Daoy (cell line): ENCODE results near the gene ADRA2A. TPM values are rescaled to one million over a fixed set of nuclear protein-coding genes. Genes with fewer than 3 reads are reported as not detected.
A peak's percentile ranks its signal among the peaks of the same experiment; 100 is the strongest.

ENCODE experiments used
- DNase-seq: peaks from one replicate; pipeline ENCODE4 v3.0.0-alpha.2; 2015; ENCODE audit warnings: low read depth
- total RNA-seq: library from RNA; depleted of rRNA; stranded (reverse); fragments of >200 nt; shearing (Covaris generic); gene quantifications from 2 replicates; pipeline ENCODE4 v1.2.3, GENCODE V29; 2014

ADRA2A gene
- total RNA-seq, 1 experiment from 2014 or later, result not detected

DNA sequence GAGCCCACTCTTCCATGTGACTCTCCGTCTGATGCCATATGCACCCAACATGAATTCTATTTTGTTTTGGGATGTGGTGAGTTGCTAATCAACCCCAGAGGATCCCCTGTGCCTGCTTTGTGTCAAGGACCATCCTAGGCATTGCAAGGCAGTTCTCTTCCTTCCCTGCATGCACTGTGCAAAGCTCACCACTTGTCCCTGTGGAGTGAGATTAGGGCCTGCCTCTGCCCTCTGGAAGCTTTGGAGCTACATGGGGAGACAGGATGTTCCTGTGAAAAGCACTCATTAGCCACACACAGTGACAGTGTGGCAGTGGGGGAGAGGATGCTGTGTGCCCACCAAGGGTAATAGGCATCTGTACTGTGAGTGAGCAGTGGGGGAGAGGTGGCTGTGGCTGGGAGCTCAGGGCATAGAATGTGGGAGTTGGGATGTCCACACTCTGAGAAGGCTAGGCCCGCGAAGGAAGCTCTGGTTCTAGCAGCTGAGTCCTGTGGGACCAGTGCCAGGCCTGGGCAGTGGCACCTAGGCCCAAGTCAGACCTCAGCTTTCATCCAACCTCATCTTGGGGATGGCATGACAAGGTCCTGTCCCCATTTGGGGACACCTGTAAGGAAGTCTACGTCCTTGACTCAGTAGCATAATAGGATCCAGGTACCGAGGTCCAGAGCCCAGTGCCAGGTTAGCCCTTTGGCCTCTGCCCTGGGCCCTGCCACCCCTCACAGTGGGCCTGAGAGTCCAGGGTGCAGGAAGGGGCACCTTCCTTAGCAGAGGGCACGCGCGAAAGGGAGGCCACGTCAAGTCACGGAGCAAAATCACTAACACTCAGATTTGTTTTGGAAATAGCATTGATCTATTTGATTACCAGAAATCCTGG is 6.6 kb downstream of the ADRA2A start:
- DNase-seq, result no peak

DNA sequence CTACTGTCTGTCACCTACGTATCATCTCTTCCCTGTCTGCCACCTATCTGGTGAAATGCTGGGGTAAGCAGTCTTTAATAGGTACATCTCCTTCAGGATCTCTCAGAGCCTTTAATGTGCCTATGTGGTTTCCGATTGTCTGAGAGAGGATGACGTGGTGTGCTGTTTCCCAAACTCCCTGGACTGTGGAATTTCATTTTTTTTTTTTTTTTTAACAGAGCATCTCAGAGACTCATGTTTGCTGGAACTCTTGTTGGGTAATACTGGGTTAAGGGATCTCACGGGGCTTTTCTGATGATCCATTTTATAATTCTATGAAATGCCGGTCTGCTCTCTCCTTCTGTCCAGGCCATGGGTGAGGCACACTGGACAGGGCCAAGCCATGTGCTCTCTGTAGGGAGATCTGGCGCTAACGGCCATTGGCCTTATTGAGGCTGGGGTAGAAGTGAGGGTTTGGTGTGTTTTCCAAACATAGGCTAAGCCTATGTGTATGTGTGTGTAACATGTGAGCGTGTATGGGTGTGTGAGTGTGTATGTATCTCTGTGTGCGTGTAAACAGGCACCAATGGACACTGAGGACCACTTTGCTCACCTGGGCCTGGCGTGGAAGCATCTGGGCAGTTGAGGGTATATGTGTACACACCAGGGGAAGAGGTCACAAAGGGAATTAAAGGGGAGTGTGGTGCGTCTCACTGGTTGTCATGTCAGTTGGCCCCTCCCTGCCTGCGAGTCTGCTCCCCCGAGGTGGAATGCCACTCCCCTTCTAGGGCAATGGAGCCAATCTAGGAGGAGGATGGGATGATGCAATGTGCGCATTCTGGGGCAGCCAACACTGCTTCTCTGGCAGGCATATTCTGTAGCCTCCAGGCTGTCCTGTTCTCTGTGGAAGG is 7.8 kb downstream of the ADRA2A start:
- DNase-seq, result no peak

DNA sequence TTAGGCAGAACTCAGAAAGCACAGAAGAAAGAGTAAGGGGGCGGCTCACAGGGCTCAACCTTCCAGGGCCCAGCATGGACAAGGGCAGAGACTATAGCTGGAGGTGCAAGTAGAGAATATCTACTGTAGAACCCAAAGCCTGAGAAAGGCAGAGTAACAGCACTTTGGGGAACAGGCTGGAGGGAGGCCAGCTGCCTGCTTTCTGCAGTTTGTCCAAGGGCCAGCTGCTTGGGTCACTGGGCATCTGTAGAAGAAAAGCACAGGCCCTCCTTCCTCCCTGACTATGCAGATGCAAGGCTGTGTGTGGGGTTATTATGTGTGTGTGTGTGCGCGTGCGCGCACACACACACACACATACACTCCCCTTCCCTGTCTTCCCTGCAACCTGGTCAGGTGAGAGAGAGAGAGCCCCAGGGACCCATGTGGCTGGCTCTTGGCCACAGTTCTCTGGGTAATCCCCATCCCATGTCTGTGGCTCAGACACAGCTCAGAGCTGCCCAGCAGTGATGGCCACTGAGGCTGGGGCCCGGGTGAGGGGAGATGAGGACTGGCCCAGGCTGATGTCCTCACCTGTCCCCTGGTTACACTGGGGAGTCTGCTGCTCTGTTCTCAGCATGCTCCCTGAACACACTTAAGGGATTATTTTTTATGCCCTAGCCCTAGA is 9.0 kb downstream of the ADRA2A start:
- DNase-seq, result no peak

DNA sequence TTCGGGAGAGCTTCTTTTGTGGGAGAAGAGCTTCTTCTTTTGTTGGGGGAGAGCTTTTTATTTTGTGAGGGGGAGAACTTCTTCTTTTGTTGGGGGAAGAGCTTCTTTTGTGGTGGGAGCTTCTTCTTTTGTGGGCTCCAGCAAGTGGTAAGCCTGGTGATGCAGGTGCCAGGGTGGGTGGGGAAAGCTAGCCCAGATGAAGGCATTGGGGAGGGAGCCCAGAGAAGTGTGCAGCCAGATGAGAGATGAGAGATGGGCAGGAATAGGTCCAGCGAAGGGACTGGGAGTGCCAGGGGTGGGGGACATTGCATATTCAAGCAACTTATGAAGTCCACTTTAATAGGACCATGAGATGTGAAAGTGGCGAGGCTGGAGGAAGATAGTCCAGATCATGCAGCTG is 9.7 kb downstream of the ADRA2A start:
- DNase-seq, result no peak

DNA sequence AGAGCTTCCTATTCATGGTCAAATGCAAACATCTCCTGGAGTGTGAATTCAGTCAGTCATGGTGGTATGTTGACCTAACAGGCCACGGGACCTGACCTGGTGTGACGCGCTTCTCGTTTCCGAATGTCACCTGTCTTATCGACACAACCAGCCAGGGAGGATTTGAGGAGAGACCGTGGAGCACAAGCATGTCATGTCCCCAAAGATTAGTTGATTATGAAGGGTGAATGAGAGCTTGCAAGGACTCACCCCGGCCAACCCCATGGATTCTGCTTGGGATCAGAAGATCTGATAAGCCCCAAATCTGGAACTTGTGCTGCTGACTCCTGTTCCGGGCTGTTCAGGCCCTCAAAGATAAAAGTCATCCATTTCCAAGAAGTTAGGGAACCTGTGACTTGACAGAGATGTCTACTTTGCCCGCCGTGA is 10.5 kb downstream of the ADRA2A start:
- DNase-seq, result no peak

DNA sequence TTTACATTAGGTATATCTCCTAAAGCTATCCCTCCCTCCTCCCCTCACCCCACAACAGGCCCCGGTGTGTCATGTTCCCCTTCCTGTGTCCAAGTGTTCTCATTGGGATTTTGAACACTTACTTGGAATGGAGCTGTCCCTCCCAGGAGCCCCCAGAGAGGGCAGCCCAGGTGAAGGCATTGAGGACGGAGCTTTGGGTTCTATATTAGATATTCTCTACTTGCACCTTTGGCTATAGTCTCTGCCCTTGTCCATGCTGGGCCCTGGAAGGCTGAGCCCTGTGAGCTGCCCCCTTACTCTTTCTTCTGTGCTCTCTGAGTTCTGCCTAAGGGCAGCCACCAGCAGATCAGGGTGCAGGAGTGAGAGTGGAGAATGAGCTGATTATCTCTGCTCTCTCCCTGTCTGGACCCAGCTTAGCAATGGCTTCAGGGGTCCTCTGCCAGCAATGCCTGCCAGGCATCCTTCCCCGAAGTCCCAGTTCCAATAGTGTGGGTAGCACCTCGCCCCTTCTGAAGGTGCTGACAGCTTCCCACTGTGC is 11.2 kb downstream of the ADRA2A start:
- no peak for DNase-seq

DNA sequence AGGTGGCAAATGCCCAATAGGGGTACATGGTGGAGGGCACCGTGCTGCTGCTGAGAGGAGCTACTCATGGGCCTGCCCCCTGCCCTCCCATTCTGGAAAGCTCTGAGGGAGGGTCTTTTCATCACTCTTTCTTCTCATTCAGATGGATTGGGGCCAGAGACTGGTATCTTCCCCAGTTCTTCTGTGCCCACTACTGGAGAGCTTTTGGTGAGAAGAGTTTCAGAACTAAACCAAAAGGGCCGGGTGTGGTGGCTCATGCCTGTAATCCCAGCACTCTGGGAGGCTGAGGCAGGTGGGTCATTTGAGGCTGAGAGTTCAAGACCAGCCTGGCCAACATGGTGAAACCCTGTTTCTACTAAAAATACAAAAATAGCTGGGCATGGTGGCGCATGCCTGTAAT is 12.5 kb downstream of the ADRA2A start:
- no peak for DNase-seq

DNA sequence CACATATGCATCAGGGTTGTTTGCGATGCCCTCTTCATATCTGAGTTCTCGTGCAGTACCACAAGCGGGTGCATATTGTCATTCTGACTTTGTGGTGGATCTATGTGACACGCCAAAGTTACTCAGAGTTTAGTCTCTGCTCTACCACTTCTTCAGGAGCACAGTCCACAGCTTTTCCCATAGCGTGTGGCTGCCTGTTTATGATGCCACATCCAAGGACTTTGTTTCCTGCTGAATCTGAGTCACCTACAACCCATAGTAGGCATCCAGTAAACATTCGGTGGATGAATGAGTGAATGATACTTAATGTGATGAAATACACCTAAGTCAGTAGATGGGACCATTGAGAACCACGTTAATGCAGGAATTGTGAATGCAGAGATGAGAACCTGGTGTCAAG is 15.0 kb downstream of the ADRA2A start:
- DNase-seq, result no peak

DNA sequence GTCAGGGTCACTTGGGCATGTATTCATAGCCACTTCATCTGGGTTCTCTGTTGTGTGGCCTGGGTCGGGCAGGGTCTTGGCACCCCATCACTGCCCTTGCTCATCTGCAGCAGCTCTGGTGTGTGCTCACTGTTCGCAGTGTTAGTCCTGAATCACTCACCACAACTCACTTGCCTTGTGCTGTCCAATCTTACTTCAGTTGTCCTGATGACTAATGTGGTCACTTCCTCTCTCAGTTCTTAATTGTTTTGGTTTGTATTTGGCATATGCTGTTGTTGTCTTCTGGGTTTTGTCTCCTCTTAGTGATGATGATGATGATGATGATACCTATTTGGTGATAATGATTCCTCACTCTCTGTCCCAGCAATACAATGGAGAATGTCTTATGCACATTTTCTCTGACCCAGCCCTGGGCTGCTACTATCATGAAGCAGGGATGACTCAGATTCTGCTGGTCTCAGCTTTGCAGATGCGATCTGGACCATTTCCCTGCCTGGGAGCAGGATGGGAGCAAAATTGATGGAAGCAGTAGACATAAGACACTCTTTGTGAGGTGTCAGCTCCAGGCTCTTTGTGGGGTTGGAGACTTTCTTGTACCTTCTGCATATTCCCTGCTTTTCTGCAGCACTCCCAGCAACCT is 17.0 kb downstream of the ADRA2A start:
- DNase-seq, result peak; percentile 11

DNA sequence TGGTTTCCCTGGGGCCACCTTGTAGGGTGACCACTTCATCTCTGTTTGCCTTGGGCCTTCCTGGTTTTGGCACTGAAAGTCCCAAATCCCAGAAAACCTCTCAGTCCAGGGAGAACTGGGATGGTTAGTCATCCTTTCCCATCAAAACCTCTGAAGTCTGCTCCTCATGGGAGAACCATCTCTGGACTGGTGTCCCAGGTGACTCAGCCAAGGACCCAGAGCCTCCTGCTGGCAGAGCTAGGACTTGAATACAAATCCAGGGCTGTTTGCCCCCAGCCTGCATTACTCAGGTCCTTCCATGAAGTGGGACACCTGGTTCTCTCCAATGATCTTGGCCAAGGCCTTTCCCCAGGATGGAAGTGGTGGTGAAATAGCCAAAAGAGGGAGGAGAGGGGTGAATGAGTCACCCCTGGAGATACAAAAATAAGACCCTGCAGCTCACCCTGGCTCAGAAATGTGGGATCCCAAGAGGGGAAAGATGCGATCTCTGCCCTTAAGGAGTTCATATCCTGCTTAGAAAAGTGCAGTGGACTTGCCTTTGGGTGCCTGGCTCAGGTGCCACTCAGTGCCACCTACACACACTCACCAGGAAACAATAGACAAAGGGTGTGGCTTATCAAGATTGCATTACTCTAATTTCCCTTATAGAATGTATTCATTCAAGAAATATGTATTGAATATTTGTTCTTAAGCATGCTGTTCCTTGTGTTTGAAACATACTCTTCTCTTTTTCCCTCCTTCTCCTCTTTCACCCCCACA is 22.0 kb downstream of the ADRA2A start:
- DNase-seq, result no peak

DNA sequence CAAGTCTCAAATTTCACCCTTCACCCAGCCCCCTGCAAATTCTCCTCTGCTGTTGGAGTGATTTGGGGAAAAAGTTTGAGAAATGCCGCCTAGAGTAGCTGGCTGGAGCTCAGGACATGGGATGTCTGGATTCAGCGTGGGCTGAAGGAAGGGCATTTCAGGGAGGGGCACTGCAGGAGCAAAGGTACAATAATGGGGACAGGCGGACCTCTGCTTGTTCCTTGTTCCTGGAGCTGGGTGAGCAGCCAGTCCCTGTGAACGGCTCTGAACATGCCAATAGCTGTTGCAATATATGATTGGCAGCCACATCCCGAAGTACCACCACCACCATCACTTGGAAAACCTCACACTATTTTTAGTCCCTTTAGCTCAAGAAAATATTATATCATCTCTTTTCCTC is 23.4 kb downstream of the ADRA2A start:
- DNase-seq, result no peak

DNA sequence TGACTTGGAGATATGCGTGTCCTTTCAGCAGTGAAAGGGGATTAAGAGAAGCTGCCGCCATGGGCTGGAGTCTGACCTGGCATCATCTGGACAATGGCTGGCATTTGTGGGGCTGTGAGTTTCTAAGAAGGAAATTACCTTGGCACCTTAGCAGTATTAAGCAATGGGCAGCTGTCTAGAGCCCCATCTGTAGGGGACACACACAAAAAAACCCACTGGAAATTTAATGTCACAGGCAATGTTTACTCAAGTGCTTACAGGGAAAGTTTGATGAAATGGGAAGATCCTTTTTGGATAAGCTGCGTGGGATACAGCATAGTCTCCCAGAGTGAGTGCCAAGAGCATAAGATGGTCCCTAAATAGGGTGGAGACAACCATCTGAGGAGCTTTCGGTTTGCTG is 25.0 kb downstream of the ADRA2A start:
- DNase-seq, result no peak

DNA sequence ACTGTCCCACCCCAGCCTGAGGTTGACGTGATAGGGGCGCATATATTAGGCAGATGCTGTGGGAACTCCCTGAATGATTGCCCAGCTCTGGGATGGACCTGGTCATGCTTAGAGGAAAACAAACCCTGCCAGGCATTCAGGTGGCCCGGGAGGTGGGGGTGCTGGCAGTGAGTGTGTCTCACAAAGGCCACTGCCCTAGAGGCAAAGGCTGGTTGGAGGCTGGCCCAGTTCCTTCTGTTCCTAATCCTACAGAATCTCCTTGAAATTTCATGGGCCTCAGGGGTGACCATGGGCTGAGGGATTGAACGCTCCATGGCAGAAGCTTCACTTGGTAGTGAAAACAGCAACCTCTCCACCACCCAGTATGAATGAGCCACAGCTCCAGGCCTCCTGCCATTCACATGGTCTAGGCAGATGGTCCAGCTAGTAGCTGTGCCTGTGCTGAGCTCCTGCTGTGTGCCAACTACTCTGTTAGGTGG is 25.6 kb downstream of the ADRA2A start:
- DNase-seq, result no peak

DNA sequence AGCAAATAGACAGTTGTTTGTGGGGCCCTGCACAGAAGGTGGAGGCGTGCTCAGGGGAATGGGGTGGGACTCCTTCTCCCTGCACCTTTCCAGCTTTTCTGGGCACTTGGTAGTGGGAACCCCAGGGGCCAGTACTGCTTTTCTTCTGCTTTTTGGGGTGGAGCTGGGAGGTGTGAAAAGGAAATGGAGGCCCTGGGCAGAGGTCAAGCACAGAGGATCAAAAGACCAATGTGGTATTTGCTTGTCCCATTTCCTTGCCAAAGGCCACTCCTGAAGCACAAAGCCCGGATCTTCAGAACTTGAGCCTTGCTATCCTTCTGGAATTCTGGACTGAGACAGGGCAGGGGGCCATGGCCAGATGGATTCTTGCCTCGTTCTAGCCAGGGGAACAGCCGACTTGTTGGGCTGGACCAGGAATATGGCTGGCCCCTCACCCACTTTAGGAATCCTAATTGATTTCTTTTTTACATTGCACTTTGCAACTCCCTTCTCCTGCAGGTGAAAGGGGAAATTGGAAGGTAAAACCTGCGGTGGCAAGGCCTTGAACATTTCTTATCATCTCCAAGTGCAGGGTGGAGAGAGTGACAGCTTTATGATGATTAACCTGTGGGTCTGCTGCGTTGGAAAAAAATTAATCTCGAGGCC is 26.5 kb downstream of the ADRA2A start:
- no peak for DNase-seq

DNA sequence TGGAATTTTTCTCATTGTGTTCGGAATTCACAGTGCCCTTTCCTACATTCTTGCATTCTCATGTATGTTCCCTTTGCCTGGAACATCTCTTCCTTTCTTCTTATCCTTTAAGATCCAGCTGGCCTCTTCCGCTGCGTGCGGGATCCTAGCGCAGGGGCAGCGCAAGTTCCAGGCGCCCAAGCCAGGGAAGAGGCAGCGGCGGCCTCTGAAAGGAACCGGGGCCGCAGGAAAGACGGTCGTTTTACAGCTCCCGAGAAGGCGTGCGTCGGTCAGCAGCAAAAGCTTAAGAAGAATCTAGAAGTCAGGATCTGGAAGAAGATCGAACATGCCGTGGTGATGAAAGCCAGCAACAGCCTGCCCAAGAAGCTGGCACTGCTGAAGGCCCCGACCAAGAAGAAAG is 28.0 kb downstream of the ADRA2A start:
- no peak for DNase-seq

DNA sequence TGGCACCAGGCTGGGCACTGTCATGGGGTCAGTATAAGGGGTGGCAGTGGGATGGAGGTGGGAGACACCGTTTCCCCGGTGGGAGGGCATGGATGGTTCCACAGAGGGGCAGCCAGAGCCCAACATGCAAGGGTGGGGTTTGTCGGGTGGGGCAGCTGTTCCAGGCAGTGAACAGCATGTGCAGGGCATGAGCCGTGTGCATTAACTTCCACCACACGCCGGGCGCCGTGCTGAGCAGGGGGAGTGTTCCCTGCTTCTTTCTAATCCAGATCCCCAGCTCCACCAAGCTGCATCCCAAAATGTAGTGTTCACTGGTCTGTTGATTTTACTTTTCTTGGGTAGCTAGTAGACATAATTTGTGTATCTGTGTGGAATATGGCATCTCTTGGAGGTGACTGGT is 29.3 kb downstream of the ADRA2A start:
- no peak for DNase-seq

DNA sequence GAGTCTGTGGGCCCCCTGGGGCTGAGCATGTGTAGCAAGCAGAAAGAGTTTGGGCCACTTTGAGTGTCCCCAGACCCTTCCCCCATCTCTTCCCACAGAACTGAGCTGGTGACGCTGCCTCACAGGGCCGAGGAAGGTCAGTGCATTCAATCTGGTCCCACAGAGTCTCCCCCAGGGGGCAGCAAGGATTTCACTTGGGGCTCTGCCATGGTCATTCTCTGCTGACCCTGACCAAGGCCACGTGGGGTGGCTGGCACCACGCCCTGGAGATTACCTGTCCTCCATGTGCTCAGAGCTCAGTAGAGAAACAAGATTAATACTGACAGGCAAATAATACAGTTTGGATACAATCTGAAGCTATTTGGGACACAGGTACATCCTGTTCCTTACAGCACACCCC is 30.2 kb downstream of the ADRA2A start:
- no peak for DNase-seq

DNA sequence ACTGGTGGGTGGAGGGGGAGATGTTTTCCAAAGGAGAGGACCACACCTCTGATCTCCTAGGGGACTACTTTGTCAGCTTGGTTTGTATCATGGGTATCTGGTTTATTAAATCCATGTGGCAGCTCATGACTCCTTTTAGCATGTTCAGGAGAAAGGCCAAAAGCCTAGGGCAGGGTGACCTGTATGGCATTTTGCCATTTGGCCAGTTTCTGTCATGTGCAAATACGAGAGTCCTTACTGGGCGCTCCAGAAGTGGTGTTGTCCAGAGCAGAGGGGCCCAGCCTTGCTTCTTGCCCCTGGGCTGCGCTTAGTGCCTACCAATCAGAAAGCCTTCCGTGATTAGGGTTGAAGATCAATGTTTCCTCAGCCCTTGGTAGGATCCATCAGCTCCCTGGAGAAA is 31.0 kb downstream of the ADRA2A start:
- no peak for DNase-seq

DNA sequence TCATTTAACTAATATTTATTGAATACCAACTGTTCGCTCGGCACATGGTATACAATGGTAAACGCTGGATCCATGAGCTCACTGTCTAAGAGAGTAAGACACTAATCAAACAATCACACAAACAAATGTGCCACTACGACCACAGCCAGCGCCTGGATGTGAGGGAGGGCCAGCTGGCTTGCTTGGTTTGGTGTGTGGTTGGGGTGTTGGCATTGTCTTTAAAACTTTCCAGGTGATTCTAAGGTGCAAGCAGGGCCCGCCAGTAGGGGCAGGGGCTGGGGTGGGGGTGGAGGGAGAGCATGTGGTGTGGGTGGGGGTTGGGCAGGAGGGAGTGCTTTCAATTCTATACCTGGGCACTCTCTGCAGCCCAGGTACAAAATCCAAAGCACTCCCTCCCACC is 31.6 kb downstream of the ADRA2A start:
- DNase-seq, result no peak
